ENCODE data around the gene DPYSL4. TPM values are rescaled to one million over a fixed set of nuclear protein-coding genes. Genes with fewer than 3 reads are reported as not detected.

The DPYSL4 gene
- total and polyA plus RNA-seq, 2 experiments from 2014 or later, result 10.6 to 23.9 TPM

DNA sequence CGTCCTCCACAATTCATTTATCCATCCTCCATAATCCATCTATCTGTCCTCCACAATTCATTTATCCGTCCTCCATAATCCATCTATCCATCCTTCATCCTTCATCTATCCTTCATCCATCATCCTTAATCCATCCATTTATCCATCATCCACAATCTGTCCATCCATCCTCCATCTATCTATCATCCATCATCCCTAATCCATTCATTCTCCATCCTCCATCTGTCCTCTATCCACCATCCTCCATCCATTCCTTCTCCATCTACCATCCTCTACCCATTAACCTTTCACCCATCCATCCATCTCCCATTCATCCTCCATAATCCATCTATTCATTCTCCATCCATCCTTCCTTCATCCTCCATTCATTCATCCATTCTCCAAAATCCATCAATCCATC, 36.0 kb upstream of the DPYSL4 start:
- Histone ChIP-seq H3K4me1 (ENCODE audit: insufficient read depth) (no peaks in the 10 kb centered on the region), H2AFZ (no peak overlapping the region), H3K36me3 (ENCODE audit: insufficient read depth) (no peaks in the 10 kb centered on the region), H3F3A (replicated peaks; ENCODE audit: low read depth) (no peaks in the 10 kb centered on the region), H3K27ac (ENCODE audit: low read depth) (no peak overlapping the region), H3K4me2 (no peak overlapping the region), H3K79me2 (replicated peaks; ENCODE audit: insufficient read depth) (no peaks in the 10 kb centered on the region), H3K9me2 (ENCODE audit: insufficient read depth) (peaks cover 4% of the 10 kb centered on the region), H3K4me3 (no peak overlapping the region), H4K20me1 (replicated peaks; ENCODE audit: insufficient read depth) (no peaks in the 10 kb centered on the region), H3K27me3 (ENCODE audit: insufficient read depth) (no peaks in the 10 kb centered on the region)
- ATAC-seq (no peak), DNase-seq (ENCODE audit: low spot score) (no peak)
- Mint-ChIP-seq H3K4me3 (no peak overlapping the region), H3K27ac (no peak overlapping the region), H3K9me3 (no peaks in the 10 kb centered on the region), H3K4me1 (peaks cover 3% of the 10 kb centered on the region; the same call in 2 of the 3 replicates), H3K27me3 (ENCODE audit: insufficient read depth, low read depth, poor library complexity) (peaks cover 12% of the 10 kb centered on the region), H3K36me3 (ENCODE audit: low read depth) (no peaks in the 10 kb centered on the region)
- no peak for TF ChIP-seq EZH2 (IDR thresholded peaks at IDR 0.05; ENCODE audit: low read depth, unreplicated experiment)

DNA sequence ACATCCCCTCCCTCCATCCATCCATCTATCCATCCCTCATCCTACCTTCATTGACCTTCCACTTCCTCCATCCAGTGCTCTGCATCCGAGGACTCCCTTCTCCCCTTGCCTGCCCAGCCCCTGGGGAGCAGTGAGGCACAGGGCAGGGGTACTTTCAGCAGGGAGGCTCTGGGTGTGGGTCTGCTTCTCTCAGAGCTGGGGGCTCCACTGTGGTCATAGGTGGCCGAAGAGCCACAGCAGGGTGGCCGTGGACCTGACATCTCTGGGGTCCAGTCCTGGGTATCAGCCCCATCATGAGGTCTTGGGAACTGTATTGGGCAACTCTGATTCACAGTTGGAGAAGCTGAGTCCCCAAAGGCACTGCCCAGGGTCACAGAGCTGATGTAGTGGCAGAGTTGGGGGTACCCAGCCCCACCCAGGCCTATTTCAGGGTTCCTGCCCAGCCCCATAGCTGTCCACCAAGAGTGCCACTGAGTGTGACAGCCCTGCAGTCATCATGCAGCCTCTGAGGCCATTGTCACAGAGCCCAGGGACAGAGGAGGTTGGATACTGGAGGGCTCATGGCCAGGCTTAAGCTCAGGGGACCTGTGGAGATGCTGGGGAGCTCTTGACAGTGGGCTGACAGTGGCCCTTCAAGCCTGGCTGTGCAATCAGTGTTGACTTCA, 35.3 kb upstream of the DPYSL4 start:
- Histone ChIP-seq H3K4me1 (ENCODE audit: insufficient read depth) (no peaks in the 10 kb centered on the region), H2AFZ (no peak overlapping the region), H4K20me1 (replicated peaks; ENCODE audit: insufficient read depth) (no peaks in the 10 kb centered on the region), H3F3A (replicated peaks; ENCODE audit: low read depth) (no peaks in the 10 kb centered on the region), H3K36me3 (ENCODE audit: insufficient read depth) (no peaks in the 10 kb centered on the region), H3K4me2 (no peak overlapping the region), H3K4me3 (no peak overlapping the region), H3K27me3 (ENCODE audit: insufficient read depth) (no peaks in the 10 kb centered on the region), H3K27ac (ENCODE audit: low read depth) (no peak overlapping the region), H3K79me2 (replicated peaks; ENCODE audit: insufficient read depth) (no peaks in the 10 kb centered on the region), H3K9me2 (ENCODE audit: insufficient read depth) (peaks cover 4% of the 10 kb centered on the region)
- H3K27me3 Mint-ChIP-seq (ENCODE audit: insufficient read depth, low read depth, poor library complexity), result peaks cover 13% of the 10 kb centered on the region
- no peaks in the 10 kb centered on the region for H3K36me3 Mint-ChIP-seq (ENCODE audit: low read depth)
- H3K9me3 Mint-ChIP-seq, result no peaks in the 10 kb centered on the region
- ATAC-seq (no peak), DNase-seq (ENCODE audit: low spot score) (no peak)
- H3K4me1 Mint-ChIP-seq, result peaks cover 3% of the 10 kb centered on the region; the same call in 1 of the 3 replicates
- no peak overlapping the region for H3K27ac Mint-ChIP-seq
- no peak overlapping the region for H3K4me3 Mint-ChIP-seq
- no peak for TF ChIP-seq EZH2 (IDR thresholded peaks at IDR 0.05; ENCODE audit: low read depth, unreplicated experiment)
- TF ChIP-seq ZNF114 (CRISPR knock-in tag; IDR thresholded peaks at IDR 0.05), result no peak
- no peak for TF ChIP-seq CREB1 (CRISPR knock-in tag; IDR thresholded peaks at IDR 0.05; ENCODE audit: low read depth)
- no peak for TF ChIP-seq EZH2phosphoT487 (IDR thresholded peaks at IDR 0.05; ENCODE audit: unreplicated experiment)
- TF ChIP-seq, protein P1, sequence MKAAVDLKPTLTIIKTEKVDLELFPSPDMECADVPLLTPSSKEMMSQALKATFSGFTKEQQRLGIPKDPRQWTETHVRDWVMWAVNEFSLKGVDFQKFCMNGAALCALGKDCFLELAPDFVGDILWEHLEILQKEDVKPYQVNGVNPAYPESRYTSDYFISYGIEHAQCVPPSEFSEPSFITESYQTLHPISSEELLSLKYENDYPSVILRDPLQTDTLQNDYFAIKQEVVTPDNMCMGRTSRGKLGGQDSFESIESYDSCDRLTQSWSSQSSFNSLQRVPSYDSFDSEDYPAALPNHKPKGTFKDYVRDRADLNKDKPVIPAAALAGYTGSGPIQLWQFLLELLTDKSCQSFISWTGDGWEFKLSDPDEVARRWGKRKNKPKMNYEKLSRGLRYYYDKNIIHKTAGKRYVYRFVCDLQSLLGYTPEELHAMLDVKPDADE (IDR thresholded peaks at IDR 0.05), result no peak
- no peak for TF ChIP-seq JUNB (IDR thresholded peaks at IDR 0.05; ENCODE audit: unreplicated experiment)
- TF ChIP-seq, protein P2, sequence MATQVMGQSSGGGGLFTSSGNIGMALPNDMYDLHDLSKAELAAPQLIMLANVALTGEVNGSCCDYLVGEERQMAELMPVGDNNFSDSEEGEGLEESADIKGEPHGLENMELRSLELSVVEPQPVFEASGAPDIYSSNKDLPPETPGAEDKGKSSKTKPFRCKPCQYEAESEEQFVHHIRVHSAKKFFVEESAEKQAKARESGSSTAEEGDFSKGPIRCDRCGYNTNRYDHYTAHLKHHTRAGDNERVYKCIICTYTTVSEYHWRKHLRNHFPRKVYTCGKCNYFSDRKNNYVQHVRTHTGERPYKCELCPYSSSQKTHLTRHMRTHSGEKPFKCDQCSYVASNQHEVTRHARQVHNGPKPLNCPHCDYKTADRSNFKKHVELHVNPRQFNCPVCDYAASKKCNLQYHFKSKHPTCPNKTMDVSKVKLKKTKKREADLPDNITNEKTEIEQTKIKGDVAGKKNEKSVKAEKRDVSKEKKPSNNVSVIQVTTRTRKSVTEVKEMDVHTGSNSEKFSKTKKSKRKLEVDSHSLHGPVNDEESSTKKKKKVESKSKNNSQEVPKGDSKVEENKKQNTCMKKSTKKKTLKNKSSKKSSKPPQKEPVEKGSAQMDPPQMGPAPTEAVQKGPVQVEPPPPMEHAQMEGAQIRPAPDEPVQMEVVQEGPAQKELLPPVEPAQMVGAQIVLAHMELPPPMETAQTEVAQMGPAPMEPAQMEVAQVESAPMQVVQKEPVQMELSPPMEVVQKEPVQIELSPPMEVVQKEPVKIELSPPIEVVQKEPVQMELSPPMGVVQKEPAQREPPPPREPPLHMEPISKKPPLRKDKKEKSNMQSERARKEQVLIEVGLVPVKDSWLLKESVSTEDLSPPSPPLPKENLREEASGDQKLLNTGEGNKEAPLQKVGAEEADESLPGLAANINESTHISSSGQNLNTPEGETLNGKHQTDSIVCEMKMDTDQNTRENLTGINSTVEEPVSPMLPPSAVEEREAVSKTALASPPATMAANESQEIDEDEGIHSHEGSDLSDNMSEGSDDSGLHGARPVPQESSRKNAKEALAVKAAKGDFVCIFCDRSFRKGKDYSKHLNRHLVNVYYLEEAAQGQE (IDR thresholded peaks at IDR 0.05; ENCODE audit: unreplicated experiment), result no peak
- TF ChIP-seq CTCF (conservative IDR thresholded peaks at IDR 0.05; ENCODE audit: low read depth in 2 of 2), result no peak
- TF ChIP-seq POLR2AphosphoS5 (IDR thresholded peaks at IDR 0.05; ENCODE audit: low read depth), result no peak
- TF ChIP-seq STAT1 (IDR thresholded peaks at IDR 0.05; ENCODE audit: unreplicated experiment), result no peak
- TF ChIP-seq ZNF331 (CRISPR knock-in tag; IDR thresholded peaks at IDR 0.05; ENCODE audit: low read depth), result no peak

Measured in GM23338 (cell line).